Endometrial microvascular endothelial cells (primary cell): ENCODE data around the gene ADAMTS2. TPM values are rescaled to one million over a fixed set of nuclear protein-coding genes. Genes with fewer than 3 reads are reported as not detected.

ENCODE experiments used
- in situ Hi-C: cut with HindIII; loops from 2 replicates; pipeline ENCODE4 v1.10.0; 2017; ENCODE audit warnings: low sequenced_read_pairs, low pct_unique_long_range_greater_than_20kb; ENCODE audit errors: inconsistent ontology term
- total RNA-seq: library from RNA; depleted of rRNA; stranded (reverse); fragments of >200 nt; gene quantifications from one replicate; pipeline ENCODE4 v1.2.3, GENCODE V29; 2015; ENCODE audit errors: inconsistent ontology term

Gene ADAMTS2
- total RNA-seq, 1 donor from 2014 or later, result 2.0 TPM

DNA sequence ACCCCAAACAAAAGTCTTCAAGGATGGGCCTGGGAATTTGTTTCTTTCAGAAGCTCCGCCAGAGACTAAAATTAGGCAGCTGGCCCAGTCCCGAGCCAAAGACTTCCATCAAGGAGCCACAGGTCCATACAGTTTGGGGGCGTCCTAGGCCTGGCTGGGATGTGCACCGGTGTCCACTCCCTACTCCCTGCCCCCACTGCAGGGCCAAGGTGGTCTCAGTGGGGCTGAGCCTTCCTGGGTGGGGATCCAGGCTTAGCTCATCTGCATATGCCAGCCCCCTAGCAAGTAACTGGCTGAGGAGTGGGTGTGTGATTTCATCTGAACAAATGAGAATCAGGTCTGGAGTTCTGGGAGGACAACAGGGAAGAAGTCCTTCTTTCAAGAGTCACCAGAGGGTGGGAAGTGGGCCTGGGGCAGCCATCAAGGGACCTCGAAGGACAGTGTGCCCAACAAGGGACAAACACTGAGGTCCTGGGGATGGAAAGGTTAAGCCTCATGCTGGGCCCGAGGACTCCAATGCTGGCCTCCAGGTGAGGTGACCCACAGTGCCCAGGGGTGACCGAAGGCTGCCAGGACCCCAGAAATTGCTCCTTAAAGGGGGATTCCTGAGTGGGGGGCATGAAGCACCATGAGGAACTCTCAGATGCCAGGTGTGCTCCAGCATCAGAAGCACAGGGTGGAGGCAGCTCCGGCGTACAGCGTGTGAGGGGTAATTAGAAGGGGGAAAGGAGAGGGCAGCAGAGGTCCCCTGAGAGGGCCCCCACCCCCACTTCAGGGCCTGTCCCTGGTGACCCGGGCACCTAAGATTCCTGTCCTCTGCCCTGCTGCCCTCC, 193.8 kb downstream of the ADAMTS2 start:
- in situ Hi-C loops, result no loop called here

DNA sequence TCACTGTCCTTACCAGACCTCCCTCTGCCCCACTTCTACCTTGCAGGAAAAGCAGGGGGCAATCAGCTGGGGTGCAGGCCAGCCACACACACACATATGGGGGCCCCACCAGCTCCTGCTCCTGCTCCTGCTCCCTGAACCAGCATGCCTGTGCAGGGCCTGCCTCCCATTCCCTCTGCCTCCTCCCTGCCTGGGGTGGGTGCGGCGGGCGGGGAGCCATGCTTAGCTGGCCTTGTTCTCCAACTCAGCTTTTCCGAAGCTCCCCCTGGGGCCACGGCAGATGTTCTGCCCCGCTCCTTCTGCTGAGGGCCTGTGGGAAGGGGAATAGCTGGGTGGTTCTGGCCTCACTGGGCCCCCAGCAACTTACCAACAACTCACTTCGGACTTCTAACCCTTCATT, 195.2 kb downstream of the ADAMTS2 start:
- in situ Hi-C loops, result no loop called here

DNA sequence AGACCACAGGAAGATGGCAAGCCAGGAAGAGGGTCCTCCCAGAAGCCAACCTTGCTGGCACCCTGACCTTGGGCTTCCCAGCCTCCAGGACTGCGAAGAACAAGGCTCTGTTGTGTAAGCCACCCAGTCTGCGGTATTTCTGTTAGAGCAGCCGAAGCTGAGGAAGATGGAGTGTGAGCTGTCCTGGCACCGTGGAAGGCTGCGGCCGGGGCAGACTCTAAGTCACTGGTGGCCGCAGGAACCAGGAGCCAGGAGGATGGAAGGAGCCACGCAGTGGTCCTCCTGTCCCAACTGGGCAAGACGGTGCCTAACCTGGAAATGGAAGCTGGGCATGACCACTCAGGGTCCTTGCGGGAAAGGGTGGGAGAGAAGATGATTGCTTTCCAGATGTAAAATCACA, 196.0 kb downstream of the ADAMTS2 start:
- in situ Hi-C loops, result no loop called here

DNA sequence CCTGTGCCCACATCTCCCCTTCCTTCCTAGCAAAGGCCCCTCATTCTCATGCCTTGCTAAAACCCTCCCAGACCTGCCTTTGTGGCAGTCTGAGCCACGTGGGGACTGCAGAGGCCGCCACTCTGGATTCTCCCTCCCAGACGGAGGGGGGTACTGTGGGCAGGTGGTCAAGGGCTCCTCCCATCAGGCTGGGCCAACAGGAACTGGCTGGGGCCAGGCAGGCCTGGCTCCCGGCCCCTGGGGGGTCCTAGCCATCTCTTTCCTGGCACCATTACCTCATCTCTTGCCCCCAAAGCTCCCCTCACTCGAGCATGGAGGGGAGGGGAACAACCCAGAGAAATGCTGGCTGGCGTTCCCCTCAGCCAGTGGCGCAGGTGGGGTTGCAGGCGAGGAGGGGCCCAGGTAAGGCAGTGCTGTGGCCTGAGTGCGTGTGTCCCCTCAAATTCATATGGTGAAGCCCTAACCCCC, 196.5 kb downstream of the ADAMTS2 start:
- in situ Hi-C loops, result no loop called here

DNA sequence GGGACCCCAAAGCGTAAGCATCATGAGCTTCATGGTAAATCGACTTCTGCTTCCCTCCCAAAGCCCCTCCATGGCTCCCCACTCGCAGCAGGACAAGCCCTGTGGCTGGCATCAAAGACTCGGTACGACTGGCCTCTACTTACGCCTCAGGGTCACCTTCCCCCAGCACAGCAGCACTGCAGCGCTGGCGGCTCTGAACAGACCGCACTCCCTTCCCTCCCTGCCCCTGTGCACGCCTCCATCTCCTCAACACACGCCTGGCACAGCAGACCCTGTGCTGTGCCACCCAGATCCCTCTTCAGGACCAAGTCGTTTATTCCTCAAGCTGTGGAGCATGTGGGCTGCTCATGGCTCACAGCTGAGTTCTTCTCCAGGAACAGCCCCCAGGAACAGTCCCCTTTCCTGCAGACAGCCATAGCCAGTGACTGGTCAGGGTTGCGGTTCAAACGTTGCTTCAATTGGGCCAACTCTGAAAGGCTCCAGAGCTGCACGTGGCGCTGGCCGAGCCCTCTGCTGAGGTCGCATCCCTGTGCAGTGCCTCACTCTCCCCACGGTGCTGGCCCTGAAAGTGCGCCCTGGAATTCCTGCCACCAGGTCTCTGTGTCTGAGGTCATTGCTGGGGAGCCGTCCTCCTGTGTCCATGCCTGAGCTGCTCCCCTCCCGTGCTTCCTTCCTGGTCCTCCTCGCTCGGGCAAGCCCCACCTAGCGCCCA, 197.1 kb downstream of the ADAMTS2 start:
- in situ Hi-C loops, result no loop called here

DNA sequence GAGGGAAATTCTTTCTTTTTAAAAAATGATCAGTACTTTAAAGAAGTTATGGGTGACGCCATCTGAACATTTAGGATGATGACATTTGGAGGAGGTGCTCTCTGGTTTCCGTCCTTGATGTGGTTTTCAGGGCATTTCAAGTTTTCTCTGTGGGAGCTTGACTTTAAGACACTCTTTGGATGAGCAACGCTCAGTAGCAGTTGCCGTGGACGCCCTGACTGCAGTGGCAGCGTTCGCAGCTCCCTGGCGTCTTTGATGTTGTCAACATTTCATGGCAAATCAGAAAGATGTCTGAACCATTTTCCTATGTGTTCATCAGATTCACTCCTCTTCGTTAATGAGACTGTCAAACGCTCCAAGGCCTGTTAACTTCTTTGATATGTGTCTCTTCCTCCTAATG, 199.0 kb downstream of the ADAMTS2 start:
- in situ Hi-C loops, result no loop called here

DNA sequence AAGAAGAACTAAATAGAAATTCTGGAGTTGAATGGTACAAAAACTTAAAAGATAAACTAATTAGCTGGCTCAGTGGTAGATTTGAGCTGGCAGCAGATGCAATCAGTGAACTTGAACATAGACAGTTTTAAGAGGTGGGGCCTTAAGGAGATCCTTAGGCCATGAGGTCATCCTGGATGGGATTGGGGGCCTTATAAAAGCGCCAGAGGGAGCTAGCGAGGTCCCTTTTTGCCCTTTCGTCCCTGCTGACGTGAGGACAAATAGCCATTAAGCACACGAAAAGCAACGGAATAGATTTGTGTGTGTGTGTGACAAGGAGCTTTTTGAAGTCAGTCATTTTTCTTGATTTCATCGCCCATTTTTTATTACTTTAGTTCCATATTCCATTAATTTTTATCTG, 201.8 kb downstream of the ADAMTS2 start:
- in situ Hi-C loops, result no loop called here

DNA sequence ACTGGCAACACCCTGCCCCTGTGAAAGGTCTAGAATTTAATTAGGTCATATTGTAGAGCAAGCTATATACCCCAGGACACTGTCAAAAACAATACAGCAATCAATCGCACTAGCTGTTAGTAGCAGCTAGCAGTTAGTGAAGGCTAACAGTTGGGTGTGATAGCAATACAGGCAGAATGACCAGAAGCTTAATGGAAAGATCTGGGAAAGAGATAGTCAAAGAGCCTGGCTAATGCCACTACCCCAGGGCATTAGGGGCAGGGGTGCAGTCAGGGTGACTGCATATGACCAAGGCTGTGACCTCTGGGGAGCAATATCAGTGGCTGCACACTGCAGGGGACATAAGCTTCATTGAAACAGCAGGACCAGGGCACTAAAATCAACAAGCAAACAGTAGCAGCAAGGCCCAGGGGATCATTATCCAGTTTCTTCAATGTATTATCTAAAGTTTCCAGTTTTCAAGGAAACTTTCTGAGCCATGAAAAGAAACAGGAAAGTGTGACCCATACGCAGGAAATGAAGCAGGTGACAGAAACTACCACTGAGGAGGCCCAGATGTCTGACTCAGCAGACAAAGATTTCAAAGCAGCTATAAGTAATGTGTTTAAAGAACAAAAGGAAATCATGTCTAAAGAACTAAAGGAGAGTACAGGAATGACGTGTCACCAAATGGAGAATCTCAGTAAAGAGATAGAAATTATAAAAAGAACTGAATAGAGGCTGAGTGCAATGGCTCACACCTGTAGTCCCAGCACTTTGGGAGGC, 202.6 kb downstream of the ADAMTS2 start:
- in situ Hi-C loops, result no loop called here

DNA sequence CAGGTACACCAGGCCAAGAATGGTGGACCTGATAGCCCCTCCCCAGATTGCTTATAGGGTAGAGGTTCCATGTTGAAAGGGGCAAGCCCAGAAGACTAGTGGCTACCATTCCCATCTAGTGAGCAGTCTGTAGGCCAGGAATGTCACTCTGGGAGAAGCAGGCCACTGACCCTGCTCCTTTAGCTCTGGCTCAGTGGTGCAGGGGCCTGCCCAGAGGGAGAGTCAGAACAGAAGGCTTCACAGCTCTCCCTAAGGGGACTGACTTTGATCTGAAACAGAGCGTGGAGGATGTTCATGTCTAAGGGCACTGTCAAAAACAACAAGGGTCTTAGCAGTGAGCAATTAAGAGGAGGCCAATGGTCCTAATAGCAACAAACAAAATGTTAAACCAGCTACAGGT, 203.4 kb downstream of the ADAMTS2 start:
- in situ Hi-C loops, result no loop called here

DNA sequence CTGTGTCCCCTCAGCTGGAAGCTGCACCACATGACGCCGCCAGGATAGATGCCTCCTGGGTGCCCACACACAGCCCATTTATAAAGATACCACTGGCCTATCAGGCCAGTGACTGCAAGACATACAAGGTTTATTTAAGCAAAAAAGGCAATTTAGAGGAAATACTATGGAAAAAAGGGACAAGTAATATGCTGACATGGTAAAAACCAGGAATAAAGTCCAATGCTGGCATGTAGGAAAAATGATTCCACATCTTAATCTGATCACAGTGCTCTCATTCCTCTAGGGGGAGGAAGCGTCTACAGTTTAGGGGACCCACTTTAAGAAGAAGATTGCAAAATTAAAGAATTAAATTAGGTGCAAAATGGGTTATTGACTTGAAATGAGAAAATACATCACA, 205.0 kb downstream of the ADAMTS2 start:
- in situ Hi-C loops, result no loop called here

DNA sequence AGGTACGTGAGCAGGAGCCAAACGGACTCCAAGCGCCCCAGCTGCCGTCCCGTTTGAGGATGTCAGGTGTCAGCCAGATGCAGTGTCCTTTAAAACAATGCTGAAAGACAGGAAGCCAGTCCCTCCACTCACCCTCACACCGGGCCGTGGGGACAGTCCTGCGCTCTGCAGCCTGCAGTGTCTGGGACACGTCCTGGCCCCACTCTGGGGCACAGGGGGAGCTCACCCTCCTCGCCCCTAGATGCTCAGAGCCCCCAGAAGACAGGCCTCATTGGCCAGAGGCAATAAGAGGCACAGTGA, 205.4 kb downstream of the ADAMTS2 start:
- in situ Hi-C loops, result no loop called here

DNA sequence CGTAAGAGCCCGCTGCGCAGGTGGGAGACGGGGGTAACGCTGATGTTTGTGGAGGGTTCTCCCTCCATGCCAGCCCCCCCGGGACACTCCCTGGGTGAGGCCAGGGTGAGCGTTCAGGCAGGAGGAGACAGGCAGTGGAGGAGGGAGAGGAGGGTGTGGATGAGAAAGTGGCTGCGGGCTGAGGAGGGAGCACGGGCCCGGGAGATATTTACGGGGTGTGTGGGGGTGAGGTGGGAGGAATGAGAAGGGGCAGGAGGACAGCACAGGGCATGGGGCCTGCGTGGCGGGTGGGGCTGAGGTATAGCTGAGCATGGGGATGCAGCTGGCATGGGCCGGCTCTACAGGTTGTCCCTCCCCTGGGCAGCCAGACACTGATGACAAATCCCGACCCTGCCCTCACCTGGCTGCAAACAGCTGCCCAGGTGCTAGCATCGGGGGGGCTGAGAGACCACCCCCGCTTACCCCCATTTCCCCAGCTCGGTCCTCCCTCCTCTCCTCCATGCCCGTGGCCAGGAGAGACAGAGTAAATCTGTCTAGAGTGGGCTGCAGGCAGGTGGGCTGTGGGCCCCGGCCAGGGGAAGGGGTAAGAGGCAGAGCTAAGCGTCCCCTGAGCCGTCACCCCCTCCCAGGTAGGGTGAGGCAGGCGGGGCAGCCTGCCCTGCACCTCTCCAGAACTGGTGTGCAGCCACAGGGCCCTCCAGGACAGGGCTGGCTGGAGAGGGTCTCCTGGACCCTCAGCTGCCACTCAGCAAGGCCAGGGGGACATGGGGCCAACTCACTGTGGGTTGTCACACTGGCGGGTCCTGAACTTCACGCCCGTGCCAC, 205.9 kb downstream of the ADAMTS2 start:
- in situ Hi-C loops, result no loop called here

DNA sequence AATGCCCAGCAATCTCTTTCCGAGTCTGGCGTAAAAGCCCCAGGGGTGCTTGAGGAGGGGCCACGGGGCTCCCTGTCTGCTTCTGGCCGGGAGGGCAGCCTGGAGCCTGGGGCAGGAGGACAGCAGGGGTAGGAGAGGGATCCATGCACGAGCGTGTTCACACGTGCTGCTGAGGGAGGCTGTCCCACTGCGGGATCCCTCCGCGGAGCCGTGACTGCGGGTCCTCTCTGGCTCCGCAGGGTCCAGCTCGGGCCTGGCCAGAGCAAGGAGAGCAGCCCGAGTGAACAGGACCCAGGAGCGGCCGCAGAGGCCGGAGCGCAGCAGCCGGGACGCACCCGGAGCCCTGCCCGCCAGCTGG, 206.7 kb downstream of the ADAMTS2 start:
- in situ Hi-C loops, result no loop called here

DNA sequence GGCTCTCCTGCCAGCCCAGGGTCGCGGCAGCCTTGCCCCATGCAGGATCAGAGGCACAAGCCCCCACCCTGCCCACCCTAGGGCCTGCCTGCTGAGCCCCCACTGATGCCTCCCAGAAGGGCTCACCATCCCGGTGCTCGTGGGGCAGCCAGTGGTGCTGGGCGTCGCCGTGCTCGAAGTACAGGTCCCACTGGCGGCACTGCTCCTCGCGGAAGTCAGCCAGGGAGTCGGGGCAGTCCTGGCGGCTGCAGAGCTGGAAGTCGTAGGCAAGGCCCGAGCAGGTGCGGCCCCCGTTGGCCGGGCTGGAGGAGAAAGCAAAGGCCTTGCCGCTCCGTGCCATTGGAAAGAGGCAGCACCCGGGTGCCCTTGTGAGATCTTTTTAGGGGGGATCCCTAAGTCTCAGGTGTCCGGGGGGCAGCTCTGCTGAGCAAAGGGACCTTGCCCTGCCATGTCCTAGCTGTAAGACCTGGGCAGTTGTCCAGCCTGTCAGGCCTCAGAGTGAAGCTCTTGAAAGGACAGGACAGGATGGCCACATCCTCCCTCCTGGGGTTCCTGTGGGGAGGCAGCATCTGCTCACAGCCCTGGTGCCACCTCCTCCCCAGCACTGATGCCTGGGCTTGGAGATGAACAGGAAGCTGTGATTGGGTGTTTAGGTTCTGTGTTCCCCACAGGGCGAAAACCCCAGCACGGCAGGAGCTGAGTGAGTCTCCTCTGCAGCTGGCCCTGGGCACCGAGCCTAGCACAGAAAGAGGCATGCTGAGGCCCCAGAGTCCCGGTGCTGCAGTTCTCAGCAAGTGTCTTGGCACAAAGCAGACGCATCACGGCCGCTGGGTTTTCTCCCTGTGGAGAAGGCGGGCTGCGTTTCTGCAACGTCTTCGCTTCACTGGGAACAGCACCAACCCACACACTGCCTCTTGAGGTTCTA, 207.4 kb downstream of the ADAMTS2 start:
- in situ Hi-C loops, result no loop called here

DNA sequence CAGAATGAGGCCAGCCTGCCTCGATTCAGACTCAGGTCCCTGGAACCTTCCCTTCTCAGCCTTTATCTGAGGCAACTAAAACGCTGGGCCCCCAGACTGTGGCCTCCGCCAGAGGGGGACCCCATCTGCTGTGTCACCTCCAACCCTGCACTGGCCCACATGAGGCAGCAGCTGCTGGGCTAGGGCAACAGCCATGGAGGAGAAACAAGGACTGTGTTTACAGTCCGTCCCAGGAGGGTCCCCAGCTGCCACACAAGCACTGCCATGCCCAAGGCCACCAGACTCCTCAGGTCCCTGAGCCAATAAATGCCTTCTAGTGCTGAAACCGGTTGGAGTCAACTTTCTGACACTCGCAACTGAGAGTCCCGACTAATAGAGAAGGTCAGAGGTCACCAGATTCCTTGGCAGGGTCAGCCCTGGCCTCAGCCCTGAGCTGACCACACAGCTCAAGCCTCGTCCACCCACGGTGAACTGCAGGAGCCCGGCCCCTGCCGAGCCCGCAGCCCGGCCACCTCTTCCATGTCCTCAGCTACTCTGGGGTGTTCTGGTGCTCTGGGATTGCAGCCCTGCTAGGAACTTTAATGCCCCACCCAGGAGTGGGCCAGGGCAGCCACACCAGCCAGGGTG, 208.1 kb downstream of the ADAMTS2 start:
- in situ Hi-C loops, result no loop called here

DNA sequence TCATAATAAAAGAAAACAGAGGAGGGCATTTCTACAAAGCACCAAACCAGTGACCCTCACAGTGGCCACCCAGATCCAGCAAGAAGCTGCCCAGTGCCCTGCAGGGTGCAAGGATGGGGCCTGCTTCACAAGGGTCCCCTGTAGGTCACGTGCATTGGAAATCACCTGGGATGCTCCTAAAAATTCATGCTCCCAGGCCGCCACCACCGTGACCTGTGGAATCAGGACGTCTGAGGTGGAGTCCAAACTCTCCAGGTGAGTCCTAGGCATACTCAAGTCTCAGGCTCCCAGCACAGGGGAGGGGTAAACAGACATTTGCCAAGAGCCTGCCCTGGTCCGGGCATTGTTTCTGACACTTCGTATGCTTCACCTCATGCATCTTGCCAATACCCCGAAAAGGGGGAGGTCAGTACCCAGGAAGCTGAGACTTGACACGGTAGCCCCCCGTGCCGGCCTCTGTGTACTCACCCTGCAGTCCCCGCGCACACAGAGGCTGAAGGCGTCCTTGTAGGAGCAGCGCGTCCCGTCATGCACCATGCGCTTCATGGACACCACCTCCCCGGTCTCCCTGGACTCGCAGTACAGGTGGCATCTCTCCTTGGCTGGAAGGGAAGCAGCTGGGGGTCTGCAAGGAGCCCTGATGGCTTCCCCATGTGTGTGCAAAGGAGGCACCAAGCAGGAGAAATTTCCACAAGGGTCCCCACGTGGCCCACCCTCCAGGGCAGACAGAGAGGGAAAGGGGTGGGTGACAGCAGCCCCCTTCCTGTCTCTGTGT, 209.6 kb downstream of the ADAMTS2 start:
- in situ Hi-C loops, result no loop called here

DNA sequence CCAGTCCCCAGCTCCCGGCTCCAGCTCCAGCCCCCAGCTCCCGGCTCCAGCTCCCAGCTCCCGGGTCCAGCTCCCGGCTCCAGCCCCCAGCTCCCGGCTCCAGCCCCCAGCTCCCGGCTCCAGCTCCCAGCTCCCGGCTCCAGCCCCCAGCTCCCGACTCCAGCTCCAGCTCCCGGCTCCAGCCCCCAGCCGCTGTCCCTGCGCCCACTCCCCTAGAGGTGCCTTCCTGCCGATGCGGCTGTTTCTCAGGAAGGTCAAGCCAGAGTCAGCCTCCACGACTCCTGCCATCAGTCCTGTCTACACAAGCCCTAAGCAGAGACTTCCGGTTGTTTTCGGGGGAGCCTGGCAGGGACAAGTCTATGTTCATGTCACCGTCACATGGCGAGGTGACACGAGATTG, 210.3 kb downstream of the ADAMTS2 start:
- in situ Hi-C loops, result no loop called here
